A549 (cell line): Measurements from ENCODE around the gene HSD17B13. TPM values are rescaled to one million over a fixed set of nuclear protein-coding genes. Genes with fewer than 3 reads are reported as not detected.

ENCODE experiments used
- ATAC-seq, 2 experiments: fragments of 200-7000 bp in 1 of 2; fragments of >200 bp in 1 of 2; cut with Nextera tagmentation in 1 of 2; cut with Tn5 transposase in 1 of 2; 3 replicates each; pipeline versions ENCODE4 v1.8.0 to v1.9.1; 2018 to 2020; ENCODE audit warnings: mild to moderate bottlenecking in 1 of 2, moderate library complexity in 1 of 2
- CTCF ChIA-PET: fragments of 300-600 bp; sonication (Branson Sonifier 250); formaldehyde crosslinking; extraction: SDS; loops from one replicate; lab custom pipeline; 2021; ENCODE audit warnings: antibody characterized with exemption, inconsistent platforms; lab: Yijun Ruan, JAX
- POLR2A ChIA-PET: fragments of 350-600 bp; formaldehyde crosslinking; extraction: SDS; loops from one replicate; lab custom pipeline; 2021; ENCODE audit warnings: antibody characterized with exemption, inconsistent platforms; lab: Yijun Ruan, JAX
- DNase-seq, 2 experiments: peaks; one replicate each; pipeline versions ENCODE4 v3.0.0 to v3.0.0-alpha.2; 2011 to 2016; ENCODE audit warnings: low read depth in 1 of 2, low spot score in 1 of 2
- FAIRE-seq: peaks from 2 replicates; lab custom pipeline; 2011; peaks lifted over from hg19 to GRCh38; lab: Jason Lieb, UNC
- H3K27ac ChIP-seq, 2 experiments: fragments of >200 bp; sonication (Bioruptor Twin); formaldehyde crosslinking; 3 replicates each; pipeline ENCODE4 v1.5.1; 2016 to 2017
- H3K4me1 ChIP-seq: fragments of >200 bp; sonication (Bioruptor Twin); formaldehyde crosslinking; 3 replicates; pipeline ENCODE4 v1.6.1; 2016
- H3K4me2 ChIP-seq: fragments of >200 bp; sonication (Bioruptor Twin); formaldehyde crosslinking; 3 replicates; pipeline ENCODE4 v1.6.1; 2016
- H3K4me3 ChIP-seq: fragments of >200 bp; sonication (Bioruptor Twin); formaldehyde crosslinking; 3 replicates; pipeline ENCODE4 v1.5.1; 2016
- H3K9me3 ChIP-seq: fragments of >200 bp; sonication (Bioruptor Twin); formaldehyde crosslinking; 3 replicates; pipeline ENCODE4 v1.6.1; 2016
- BHLHE40 ChIP-seq: IDR thresholded peaks from 2 replicates; pipeline ENCODE4 v1.6.1; 2012; ENCODE audit warnings: low read depth, low read length, inconsistent platforms
- CBX8 ChIP-seq: fragments of 200-600 bp; sonication (generic); IDR thresholded peaks from 2 replicates; pipeline ENCODE4 v1.6.1; 2016
- CEBPB ChIP-seq, 2 experiments: fragments of >200 bp in 1 of 2; sonication (Bioruptor Twin) in 1 of 2; formaldehyde crosslinking in 1 of 2; IDR thresholded peaks; 2 replicates each; pipeline ENCODE4 v1.6.1; 2012 to 2016
- CHD2 ChIP-seq: fragments of 150-350 bp; IDR thresholded peaks from 2 replicates; pipeline ENCODE4 v1.6.1; 2014; ENCODE audit warnings: low read length; ENCODE audit not compliant: partially characterized antibody
- EHMT2 ChIP-seq: fragments of 200-600 bp; sonication (generic); IDR thresholded peaks from 2 replicates; pipeline ENCODE4 v1.6.1; 2016; ENCODE audit warnings: antibody characterized with exemption, low read depth, mild to moderate bottlenecking, moderate library complexity
- FOSL2 ChIP-seq, 2 experiments: fragments of 450-650 bp in 1 of 2; fragments of >200 bp in 1 of 2; sonication (Bioruptor Twin) in 1 of 2; formaldehyde crosslinking; IDR thresholded peaks; 2 replicates each; pipeline versions ENCODE4 v1.5.0 to v1.6.1; 2016 to 2020; ENCODE audit warnings: mild to moderate bottlenecking in 1 of 2, moderate library complexity in 1 of 2
- GATA3 ChIP-seq: IDR thresholded peaks from 2 replicates; pipeline ENCODE4 v1.6.1; 2012; ENCODE audit warnings: borderline replicate concordance
- HEYL ChIP-seq: fragments of 250-450 bp; sonication (Bioruptor Pico); IDR thresholded peaks from 2 replicates; pipeline ENCODE4 v1.8.0; 2021; ENCODE audit warnings: mild to moderate bottlenecking, moderate library complexity
- HOXB13 ChIP-seq: fragments of 250-450 bp; sonication (Bioruptor Pico); IDR thresholded peaks from 2 replicates; pipeline ENCODE4 v1.5.0; 2020; ENCODE audit warnings: low read depth, mild to moderate bottlenecking, moderate library complexity
- HOXB5 ChIP-seq: fragments of 250-450 bp; sonication (Bioruptor Pico); IDR thresholded peaks from 2 replicates; pipeline ENCODE4 v1.5.0; 2020; ENCODE audit warnings: mild to moderate bottlenecking, moderate library complexity
- KDM5A ChIP-seq: fragments of 200-600 bp; sonication (generic); IDR thresholded peaks from 2 replicates; pipeline ENCODE4 v1.6.1; 2016; ENCODE audit warnings: antibody characterized with exemption, mild to moderate bottlenecking
- MAFK ChIP-seq: fragments of 450-650 bp; IDR thresholded peaks from 2 replicates; pipeline ENCODE4 v1.6.1; 2014; ENCODE audit not compliant: partially characterized antibody
- MYC ChIP-seq: IDR thresholded peaks from 2 replicates; pipeline ENCODE4 v1.6.1; 2012; ENCODE audit warnings: mild to moderate bottlenecking, inconsistent platforms, low read length, improper control_type of control experiment, borderline replicate concordance
- NFE2L2 ChIP-seq: fragments of 150-350 bp; conservative IDR thresholded peaks from 2 replicates; pipeline ENCODE4 v1.6.1; 2014; ENCODE audit warnings: low read length
- NR3C1 ChIP-seq: fragments of >200 bp; sonication (Bioruptor Twin); formaldehyde crosslinking; IDR thresholded peaks from 3 replicates; pipeline ENCODE4 v1.6.1; 2017
- PHF8 ChIP-seq: fragments of 200-600 bp; sonication (generic); IDR thresholded peaks from 2 replicates; pipeline ENCODE4 v1.6.1; 2016; ENCODE audit warnings: low read depth, mild to moderate bottlenecking, antibody characterized with exemption, moderate library complexity, borderline replicate concordance
- RAD21 ChIP-seq, 2 experiments: fragments of >200 bp in 1 of 2; sonication (Bioruptor Twin) in 1 of 2; formaldehyde crosslinking in 1 of 2; IDR thresholded peaks in 1 of 2; conservative IDR thresholded peaks in 1 of 2; 2 replicates in 1 of 2; 3 replicates in 1 of 2; pipeline ENCODE4 v1.6.1; 2012 to 2018; ENCODE audit warnings: inconsistent platforms in 1 of 2
- RARB ChIP-seq: fragments of 250-450 bp; sonication (Bioruptor Pico); IDR thresholded peaks from 2 replicates; pipeline ENCODE4 v1.8.0; 2021; ENCODE audit warnings: mild to moderate bottlenecking, moderate library complexity
- SREBF2 ChIP-seq: fragments of 450-650 bp; IDR thresholded peaks from 2 replicates; pipeline ENCODE4 v1.6.1; 2014; ENCODE audit warnings: mild to moderate bottlenecking, moderate library complexity
- ZC3H11A ChIP-seq: fragments of 450-650 bp; IDR thresholded peaks from 2 replicates; pipeline ENCODE4 v1.6.1; 2014; ENCODE audit warnings: antibody characterized with exemption, mild to moderate bottlenecking
- ZFP36 ChIP-seq: fragments of 450-650 bp; IDR thresholded peaks from 2 replicates; pipeline ENCODE4 v1.6.1; 2014; ENCODE audit warnings: borderline replicate concordance; ENCODE audit not compliant: partially characterized antibody
- ZNF302 ChIP-seq: fragments of 250-450 bp; sonication (Bioruptor Pico); IDR thresholded peaks from 2 replicates; pipeline ENCODE4 v1.9.0; 2021; ENCODE audit warnings: inconsistent platforms, mild to moderate bottlenecking, moderate library complexity
- ZSCAN20 ChIP-seq: fragments of 250-450 bp; sonication (Bioruptor Pico); IDR thresholded peaks from 2 replicates; pipeline ENCODE4 v1.8.0; 2022; ENCODE audit warnings: mild to moderate bottlenecking, moderate library complexity
- WGBS: methylation state at CpG from one replicate; pipeline ENCODE4 v1.1.6; 2017; ENCODE audit errors: missing lambda C conversion rate; 5-methylcytosine and 5-hydroxymethylcytosine counted together
- polyA plus RNA-seq, 4 experiments: library from polyadenylated mRNA; depleted of rRNA in 3 of 4; stranded (reverse); fragments of >200 nt; fragmentation: RNase III in 1 of 4; extraction: RNeasy Plus Mini Kit Qiagen cat#74134 plus additional on column Dnase treatment in 1 of 4; gene quantifications; 2 replicates in 3 of 4; 3 replicates in 1 of 4; pipeline ENCODE4 v1.2.3, GENCODE V29; 2011 to 2017
- TF ChIP-seq, protein P1 (sequence below): fragments of 250-450 bp; sonication (Bioruptor Pico); IDR thresholded peaks from 2 replicates; pipeline ENCODE4 v1.5.0; 2020; ENCODE audit warnings: low read depth, mild to moderate bottlenecking, moderate library complexity

The HSD17B13 gene
- polyA plus RNA-seq, 2 of the 4 experiments (the other 2 are of a cell fraction), result 0.08 to 0.30 TPM

DNA sequence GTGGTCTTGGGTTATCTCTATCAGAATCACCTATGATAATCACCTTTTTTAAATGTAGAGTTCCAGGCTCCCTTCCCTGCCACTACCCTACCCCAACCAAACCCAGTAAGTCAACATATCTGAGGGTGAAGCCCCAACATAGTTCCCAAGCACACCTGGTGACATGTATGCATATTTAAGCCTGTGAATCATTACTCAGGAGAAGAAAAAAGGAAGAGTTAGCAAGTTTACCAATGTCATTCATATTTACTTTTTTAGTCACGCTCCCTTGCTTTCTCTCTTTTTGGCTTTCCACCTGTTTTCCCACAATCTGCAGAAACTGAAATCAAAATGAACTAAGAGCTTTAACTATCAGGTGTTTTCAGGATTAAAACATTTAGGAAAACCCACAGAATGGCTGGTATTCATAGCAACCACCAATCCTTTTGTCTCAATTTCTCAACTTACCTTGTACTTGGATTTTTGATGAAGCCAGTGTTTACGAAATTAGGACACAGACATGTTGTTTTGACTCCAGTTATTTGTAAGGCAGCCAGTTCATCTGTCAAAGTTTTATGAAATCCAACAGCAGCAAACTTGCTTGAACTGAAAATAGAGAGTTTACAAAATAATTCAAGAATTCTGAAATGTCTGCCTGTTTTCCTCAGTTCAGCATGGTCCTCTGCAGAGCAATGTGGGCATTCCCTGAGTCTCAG is 34.3 kb upstream of the HSD17B13 start:
- peaks cover 22% of the 10 kb centered on the region for H3K4me1 ChIP-seq
- ATAC-seq (no peak), DNase-seq (no peak), FAIRE-seq (no peak)
- H3K4me3 ChIP-seq, result no peak overlapping the region
- no peak overlapping the region for H3K27ac ChIP-seq
- no peak overlapping the region for H3K4me2 ChIP-seq
- TF ChIP-seq HEYL (CRISPR knock-in tag), result no peak
- TF ChIP-seq NR3C1, result no peak
- no peak for TF ChIP-seq GATA3
- TF ChIP-seq, protein P1, sequence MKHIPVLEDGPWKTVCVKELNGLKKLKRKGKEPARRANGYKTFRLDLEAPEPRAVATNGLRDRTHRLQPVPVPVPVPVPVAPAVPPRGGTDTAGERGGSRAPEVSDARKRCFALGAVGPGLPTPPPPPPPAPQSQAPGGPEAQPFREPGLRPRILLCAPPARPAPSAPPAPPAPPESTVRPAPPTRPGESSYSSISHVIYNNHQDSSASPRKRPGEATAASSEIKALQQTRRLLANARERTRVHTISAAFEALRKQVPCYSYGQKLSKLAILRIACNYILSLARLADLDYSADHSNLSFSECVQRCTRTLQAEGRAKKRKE, result no peak
- no peak for TF ChIP-seq SREBF2
- TF ChIP-seq EHMT2, result no peak
- no peak for TF ChIP-seq RAD21 (conservative IDR thresholded peaks at IDR 0.05 in 1 of 2, IDR thresholded peaks at IDR 0.05 in 1 of 2)
- no peak for TF ChIP-seq NFE2L2
- no peak for TF ChIP-seq ZC3H11A
- no peak for TF ChIP-seq ZFP36
- TF ChIP-seq MYC, result no peak
- TF ChIP-seq BHLHE40, result no peak
- TF ChIP-seq ZSCAN20 (CRISPR knock-in tag), result no peak
- TF ChIP-seq MAFK, result no peak
- no peak for TF ChIP-seq PHF8
- TF ChIP-seq CBX8, result no peak
- no peak for TF ChIP-seq CHD2
- H3K9me3 ChIP-seq, result no peaks in the 10 kb centered on the region
- ChIA-PET CTCF (interaction anchor here (2.2 kb wide), 1 partner anchor 18 kb away, joined by 4 read pairs; no protein-coding TSS in a partner anchor), POLR2A (no interaction called here)
- 88% methylated on average over 2 of the region's 2 CpGs for WGBS

DNA sequence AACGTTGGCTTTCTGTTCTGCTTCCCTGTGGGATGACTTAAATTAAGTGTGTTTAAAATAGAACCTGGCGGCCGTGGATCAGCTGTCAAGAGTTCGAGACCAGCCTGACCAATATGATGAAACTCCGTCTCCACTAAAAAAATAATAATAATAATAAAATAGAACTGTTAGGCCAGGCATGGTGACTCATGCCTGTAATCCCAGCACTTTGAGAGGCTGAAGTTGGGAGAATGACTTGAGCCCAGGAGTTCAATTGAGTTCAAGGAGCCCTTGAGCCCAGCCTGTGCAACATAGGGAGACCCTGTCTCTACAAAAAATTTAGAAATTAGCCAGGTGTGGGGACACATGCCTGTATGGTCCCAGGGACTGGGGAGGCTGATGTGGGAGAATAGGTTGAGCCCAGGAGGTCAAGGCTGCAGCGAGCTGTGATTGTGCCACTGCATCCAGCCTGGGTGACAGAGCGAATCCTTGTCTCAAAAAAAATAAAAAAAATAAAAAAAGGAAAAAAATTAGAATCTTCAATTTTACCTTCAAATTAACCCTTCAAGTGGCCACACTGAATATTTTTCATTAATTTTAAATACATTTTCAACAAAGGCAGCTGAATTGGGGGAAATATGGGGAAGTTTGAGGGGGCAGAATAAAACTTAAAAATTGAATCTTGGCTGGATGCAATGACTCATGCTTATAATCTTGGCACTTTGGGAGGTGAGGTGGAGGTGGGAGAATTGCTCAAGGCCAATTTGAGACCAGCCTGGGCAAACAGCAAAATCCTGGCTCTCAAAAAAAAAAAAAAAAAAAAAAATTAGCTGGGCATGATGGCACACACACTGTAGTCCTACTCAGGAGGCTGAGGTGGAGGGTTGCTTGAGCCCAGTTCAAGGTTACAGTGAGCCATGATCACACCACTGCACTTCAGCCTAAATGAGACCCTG is 31.8 kb upstream of the HSD17B13 start:
- ATAC-seq (no peak), DNase-seq (no peak), FAIRE-seq (no peak)
- Histone ChIP-seq H3K4me1 (peaks cover 22% of the 10 kb centered on the region), H3K4me3 (no peak overlapping the region), H3K9me3 (no peaks in the 10 kb centered on the region), H3K27ac (peak overlapping the region in 1 of 2 experiments; percentile 40; a peak in 3 of 6 replicates), H3K4me2 (0 out of 3 replicates have a peak overlapping the region, but pooled peaks have one; percentile 14)
- TF ChIP-seq, protein P1, result no peak
- TF ChIP-seq RARB (no peak), NFE2L2 (no peak), ZFP36 (no peak), GATA3 (no peak), KDM5A (no peak), FOSL2 (IDR thresholded peaks at IDR 0.05) (no peak), FOSL2 (CRISPR knock-in tag; IDR thresholded peaks at IDR 0.05) (no peak), ZNF302 (CRISPR knock-in tag) (no peak), HOXB5 (no peak), SREBF2 (no peak), ZC3H11A (no peak), CEBPB (IDR thresholded peaks at IDR 0.05) (no peak), MAFK (no peak), HOXB13 (no peak)
- 74% methylated on average over 7 of the region's 7 CpGs for WGBS
- CTCF ChIA-PET, result interaction anchor here (0.7 to 2.0 kb wide), 14 partner anchors 10 to 496 kb away, joined by 3 to 8 read pairs (median 4); no protein-coding TSS in a partner anchor
- POLR2A ChIA-PET, result no interaction called here
